GM19468 (cell line): Measurements from ENCODE around the gene OTULINL.

Source experiments
- ATAC-seq: cut with Tn5 transposase; IDR thresholded peaks from one replicate; pipeline ENCODE4 v1.9.1; 2021; ENCODE audit warnings: mild to moderate bottlenecking, moderate library complexity, moderate number of reproducible peaks; ENCODE audit not compliant: unreplicated experiment; ENCODE audit errors: extremely low read depth

Gene OTULINL

DNA sequence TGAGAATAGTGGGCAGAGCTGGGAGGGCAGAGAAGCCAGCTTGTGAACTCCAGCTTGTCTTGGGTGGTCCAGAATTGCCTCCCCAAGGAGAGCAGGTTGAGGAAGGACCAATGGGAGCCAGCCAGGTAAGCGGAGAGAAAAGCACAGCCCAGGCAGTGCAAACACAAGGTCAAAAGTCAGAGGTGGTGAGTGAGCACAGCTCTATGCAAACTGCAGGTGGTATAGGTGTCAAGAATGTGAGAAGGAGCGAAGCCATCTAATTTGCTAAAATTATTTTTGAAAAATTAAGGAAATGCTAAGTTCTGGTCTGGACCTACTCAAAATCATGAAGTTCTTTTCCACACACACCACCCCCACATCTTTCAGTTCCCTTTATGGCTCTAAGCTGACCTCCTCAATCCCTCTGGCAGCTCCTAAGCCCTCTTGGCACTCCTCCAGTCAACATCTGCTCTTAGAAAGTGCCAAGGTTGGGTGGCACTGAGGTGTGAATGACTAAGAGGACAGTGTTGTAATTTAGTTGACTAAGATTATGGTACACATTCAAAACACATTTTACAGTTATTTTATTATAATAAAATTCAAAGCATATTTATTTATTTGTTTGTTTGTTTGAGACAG lies 6.6 kb upstream of the OTULINL start:
- no peak for ATAC-seq

- ATAC-seq: no peak
Measured at GRCh38 chr5:14576206-14576605, 5.4 kb upstream of the OTULINL start.

DNA sequence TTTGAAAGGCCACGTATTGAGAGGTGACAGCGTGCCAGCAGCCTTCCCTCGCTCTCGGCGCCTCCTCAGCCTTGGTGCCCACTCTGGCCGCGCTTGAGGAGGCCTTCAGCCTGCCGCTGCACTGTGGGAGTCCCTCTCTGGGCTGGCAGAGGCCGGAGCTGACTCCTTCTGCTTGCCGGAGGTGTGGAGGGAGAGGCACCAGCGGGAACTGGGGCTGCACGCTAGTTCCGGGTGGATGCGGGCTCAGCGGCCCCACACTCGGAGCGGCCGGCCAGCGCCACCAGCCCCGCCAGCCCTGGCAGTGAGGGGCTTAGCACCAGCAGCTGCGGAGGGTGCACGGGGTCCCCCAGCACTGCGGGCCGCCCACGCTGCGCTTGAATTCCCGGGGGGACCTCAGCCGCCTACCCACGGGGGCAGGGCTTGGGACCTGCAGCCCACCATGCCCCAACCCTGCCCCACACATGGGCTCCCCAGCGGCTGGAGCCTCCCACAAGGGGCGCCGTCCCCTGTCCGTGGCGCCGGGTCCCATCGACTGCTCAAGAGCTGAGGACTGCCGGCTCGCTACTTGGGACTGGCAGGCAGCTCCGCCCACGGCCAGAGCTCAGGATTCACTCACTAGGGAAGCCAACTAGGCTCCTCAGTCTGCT lies 4.4 kb upstream of the OTULINL start:
- ATAC-seq: no peak

GRCh38 chr5:14577971-14578370 lies 3.6 kb upstream of the OTULINL start:
- no peak for ATAC-seq

- ATAC-seq: no peak
Measured at GRCh38 chr5:14579246-14579645, 2.3 kb upstream of the OTULINL start.

GRCh38 chr5:14579731-14580397 lies 1.7 kb upstream of the OTULINL start:
- ATAC-seq: no peak

DNA sequence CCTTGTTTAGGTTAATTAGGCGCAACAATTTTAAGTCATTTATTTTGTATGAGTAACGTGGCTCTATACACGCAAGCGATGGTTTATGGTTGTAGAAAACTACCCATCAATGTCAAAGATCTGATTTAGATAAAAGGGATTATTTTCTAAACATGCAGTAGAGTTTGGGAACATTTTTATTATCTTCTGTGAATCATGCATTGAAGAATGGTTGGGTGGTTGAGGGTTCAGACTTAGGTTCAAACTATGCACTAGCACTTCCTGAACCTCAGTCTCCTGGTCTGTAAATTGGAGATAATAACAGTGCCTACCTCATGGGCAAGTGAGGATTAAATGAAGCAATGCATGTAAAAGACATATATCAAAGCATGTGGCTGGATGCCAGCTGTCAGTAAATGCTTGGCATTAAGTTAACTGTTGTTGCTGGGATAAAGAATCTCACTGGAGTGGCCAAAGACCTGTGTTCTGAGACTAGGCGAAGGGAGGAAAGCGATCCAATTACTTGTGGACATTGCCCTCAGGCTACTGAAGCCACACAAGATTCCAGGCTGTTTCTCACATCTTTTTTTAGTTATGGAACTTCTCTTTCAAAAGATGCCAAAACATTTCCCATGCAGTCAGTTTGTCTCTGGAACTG lies 1.1 kb upstream of the OTULINL start:
- ATAC-seq: no peak

DNA sequence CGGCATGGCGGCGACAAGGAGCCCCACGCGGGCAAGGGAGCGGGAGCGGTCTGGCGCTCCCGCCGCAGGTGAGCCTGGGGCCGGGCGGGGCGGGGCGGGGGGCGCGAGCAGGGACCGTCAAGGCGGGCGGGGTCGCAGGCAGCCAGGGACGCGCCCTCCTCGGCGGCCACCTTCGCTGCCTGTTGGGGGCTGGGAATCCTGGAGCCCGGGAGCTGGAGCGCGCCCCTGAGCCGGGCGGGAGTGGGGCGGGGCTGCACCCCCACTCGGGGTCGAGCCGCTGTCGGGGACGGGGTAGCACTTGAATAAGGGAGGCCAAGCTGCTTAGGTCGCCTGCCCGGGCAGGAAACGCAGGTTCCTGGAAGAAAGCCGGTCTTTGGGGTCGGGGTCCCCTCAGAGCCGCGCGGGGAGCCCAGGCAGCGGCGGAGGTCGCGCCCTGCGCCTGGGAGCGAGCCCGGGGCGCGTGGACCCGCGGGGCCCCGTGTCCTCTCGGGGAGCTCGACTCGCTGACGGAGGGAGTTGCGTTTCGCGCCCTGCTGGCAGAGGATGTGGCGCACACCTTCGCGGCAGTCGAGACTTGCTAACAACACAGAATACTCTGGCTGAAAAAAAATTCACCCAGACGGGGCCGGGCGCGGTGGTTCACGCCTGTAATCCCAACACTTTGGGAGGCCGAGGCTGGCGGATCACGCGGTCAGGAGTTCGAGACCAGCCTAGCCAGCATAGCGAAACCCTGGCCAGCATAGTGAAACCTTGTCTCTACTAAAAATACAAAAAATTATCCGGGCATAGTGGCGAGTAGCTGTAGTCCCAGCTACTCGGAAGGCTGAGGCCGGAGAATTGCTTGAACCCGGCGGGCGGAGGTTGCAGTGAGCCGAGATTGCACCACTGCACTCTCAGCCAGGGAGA lies 552 bp downstream of the OTULINL start:
- peak; percentile 38 for ATAC-seq

GRCh38 chr5:14582797-14583137 lies 1.2 kb downstream of the OTULINL start:
- no peak for ATAC-seq

DNA sequence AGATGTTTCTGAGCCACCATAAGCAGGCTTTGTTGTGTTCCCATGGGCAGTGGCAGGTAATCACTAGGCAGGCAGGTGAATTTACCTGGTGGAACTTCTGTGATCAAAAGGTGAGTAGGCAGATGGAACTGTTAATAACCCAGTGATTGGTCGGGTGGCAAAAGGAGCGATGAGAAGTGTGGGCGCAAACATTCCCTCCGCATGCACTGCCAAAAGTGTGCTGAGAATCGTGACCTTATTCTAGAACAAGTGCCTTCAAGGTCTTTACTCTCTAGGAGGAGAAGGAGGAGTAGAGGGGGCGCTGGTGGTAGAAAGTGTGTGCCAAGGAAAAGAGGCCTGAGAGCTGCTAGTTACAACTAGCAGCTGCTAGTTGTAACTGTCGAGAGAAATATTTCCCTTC lies 3.3 kb downstream of the OTULINL start:
- ATAC-seq: no peak

- ATAC-seq: no peak
Measured at GRCh38 chr5:14587150-14587549, 5.6 kb downstream of the OTULINL start.

GRCh38 chr5:14588145-14588544 lies 6.6 kb downstream of the OTULINL start:
- ATAC-seq: no peak

DNA sequence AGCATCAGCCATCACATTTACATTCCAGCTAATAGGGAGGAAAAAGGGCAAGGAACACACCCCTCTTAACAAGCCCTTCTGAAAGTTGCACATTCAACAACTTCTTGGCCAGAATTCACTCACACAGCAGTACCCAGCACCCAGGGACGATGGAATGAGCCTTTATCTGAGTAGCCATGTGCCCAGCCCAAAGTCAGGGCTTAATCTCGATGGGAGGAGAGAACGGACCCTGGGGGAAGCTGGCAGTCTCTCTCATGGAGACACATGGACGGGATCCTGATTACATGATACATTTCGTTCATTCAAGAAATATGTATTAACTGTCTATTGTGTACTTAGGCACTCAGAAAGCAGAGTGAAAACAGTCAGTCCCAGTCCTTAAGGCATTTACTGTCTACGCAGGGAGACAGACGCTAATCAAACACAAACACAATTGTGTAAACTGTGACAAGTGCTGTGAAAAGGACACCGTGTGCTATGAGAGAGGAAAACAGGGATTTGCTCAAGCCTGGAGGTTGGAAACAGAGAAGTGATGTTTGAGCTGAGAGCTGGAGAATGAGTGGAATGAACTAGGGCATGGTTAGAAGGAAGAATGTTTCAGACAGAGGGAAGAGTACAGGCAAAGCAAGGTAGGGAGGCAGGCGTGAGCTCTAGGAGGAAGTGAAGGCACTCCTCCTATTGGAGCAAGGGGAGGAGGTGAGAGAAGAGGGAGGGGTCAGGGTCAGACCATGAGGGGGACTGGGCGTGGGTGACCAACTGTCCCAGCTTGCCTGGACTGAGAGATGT lies 7.4 kb downstream of the OTULINL start:
- no peak for ATAC-seq

GRCh38 chr5:14590949-14591348 lies 9.4 kb downstream of the OTULINL start:
- no peak for ATAC-seq

DNA sequence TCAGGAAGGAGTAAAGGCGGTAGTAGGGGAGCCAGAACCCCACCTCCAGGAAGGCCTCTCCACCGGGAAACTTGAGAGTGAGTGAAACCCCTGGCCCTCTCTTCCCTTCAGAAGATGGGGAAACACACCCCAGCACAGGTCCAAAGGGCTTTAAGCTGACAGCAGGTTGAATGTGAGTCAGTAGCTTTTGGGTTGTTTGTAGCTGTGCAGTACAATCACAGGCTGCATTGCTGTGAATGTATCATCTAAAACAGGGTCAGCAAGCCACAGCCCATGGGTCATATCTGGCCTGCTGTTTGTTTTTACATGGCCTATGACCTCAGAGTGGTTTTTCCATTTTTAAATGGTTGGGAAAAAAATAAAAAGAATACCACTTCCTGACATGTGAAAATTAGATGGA lies 10.0 kb downstream of the OTULINL start:
- no peak for ATAC-seq

DNA sequence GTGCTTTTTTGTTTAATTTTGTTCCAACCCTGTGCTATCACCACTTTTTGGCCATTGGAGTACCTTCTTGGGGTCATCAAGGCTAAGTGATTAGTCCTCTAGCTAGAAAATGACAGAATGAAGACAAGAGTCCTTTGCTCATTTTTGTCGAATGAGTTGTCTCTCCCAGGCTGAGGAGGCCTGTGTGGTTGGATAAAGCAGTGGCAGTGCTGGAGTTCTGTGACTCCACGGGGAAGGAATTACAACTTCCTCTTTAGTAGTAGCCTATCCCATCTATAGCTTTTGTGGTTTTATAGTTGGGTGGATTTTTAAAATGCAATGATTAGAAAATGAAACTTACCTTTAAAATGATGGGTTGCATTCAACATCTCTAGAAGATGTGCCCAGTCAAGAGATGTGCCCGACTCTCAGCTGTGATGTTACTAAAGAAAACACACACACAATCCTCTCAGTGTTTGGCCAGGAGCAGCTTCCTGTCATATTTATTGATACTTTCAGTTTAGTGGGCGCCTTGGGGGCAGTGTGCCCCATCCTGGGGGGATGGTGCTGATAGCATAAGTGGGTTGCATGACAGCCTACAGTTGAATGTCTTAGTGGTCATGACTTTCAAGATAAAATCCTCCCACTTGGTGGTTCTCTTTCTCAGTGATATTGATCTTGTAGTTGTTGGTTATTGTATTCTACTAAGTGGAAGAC lies 11.9 kb downstream of the OTULINL start:
- ATAC-seq: no peak

DNA sequence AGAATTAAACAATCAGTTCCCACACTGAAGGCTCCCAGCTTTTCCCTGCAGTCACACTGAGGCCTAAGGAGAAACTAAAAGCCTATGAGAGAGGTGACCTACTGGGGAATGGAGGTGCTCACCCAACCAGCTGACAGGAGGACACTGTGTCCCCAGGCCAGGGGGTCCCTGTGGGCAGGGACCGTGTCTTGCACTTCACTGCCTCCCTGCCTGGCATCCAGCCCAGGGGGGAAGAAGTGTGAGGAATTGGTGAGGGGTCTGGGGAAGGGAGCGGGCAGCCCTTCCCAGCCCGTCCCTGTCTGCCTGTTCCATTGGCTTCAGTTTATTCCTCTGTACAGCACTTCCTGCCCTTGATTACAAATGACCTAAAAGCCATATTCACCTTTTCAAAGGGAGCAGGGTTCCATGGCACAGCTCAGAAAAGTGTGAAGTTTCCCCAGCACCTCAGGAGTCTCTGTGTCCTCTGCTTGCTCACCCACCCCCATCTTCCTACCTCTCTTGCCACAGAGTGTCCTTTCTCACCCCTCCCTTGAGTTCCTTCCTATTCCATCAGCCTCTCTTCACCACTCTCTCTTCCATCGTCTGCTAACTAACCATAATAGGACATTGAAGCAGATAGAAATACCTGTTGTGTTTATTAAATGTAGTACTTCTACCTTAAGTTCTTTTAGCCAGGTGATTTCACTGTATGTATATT lies 12.9 kb downstream of the OTULINL start:
- ATAC-seq: no peak

- peak; percentile 84 for ATAC-seq
Measured at GRCh38 chr5:14595189-14595588, 13.6 kb downstream of the OTULINL start.
